Astrocyte of the hippocampus (primary cell): ENCODE results near the gene ADAM23.
"Not testable (repeated sequence)": the region's sequence is repeated elsewhere in the genome, so short reads cannot be mapped to it uniquely, and the experiment has no call there.

Experiments
- DNase-seq: peaks from one replicate; pipeline ENCODE4 v3.0.0; 2011; ENCODE audit warnings: low read depth, low spot score

The ADAM23 gene

DNA sequence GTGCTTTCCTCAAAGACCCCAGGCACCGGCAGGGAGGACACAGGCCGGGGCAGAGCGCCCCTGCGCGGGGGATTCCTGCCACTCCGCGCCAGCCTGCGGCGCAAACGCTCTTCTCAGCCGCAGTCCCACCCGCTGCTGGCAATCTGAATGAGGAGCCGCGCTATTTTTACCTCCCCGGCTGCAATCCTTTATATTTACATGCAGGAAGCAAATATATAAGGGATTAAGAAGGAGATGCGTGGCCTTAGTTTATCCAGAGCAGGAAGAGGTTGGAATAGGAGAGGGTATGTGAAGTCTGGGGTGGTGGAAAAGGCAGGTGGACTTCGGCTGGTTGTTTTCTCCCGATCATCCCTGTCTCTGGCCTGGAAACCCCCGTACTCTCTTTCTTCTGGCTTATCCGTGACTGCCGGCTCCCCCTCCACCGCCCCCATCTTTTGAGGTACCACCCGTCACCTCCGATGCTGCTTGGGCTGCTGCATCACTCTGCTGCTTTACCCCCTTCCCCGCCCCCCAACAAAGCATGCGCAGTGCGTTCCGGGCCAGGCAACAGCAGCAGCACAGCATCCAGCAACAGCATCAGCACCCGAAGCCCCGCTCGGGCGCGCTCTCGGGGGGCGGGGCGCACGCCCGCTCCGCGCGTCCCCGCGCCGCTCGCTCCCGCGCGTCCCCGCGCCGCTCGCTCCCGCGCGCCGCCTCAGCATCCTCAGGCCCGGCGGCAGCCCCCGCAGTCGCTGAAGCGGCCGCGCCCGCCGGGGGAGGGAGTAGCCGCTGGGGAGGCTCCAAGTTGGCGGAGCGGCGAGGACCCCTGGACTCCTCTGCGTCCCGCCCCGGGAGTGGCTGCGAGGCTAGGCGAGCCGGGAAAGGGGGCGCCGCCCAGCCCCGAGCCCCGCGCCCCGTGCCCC is at the start of gene ADAM23:
ADAM23 (plus strand) TSS at position 700 of the 902 bp plus-strand sequence. CDS start 335 bp downstream, outside the sequence.
- peak; percentile 90 for DNase-seq

DNA sequence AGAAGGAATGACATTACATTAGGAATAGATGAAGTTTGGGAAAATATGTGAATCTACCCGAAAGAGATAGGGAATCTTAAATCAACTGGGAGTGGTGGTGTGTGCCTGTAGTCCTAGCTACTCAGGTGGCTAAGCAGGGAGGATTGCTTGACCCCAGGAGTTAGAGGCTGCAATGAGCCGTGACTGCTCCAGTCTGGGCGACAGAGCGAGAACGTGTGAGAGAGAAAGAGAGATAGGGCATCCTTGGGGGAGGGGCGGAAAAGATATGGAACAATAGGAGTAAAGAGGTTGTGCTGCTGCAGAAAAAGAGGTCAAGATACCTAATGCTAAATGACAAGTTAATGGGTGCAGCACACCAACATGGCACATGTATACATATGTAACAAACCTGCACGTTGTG is 47.1 kb upstream of the ADAM23 start:
- DNase-seq = no peak

GRCh38 chr2:206402956-206403569 is 40.3 kb upstream of the ADAM23 start:
- DNase-seq = not testable (repeated sequence)

GRCh38 chr2:206408323-206409320 is 34.7 kb upstream of the ADAM23 start:
- no peak for DNase-seq

GRCh38 chr2:206410714-206411113 is 32.6 kb upstream of the ADAM23 start:
- no peak for DNase-seq

DNA sequence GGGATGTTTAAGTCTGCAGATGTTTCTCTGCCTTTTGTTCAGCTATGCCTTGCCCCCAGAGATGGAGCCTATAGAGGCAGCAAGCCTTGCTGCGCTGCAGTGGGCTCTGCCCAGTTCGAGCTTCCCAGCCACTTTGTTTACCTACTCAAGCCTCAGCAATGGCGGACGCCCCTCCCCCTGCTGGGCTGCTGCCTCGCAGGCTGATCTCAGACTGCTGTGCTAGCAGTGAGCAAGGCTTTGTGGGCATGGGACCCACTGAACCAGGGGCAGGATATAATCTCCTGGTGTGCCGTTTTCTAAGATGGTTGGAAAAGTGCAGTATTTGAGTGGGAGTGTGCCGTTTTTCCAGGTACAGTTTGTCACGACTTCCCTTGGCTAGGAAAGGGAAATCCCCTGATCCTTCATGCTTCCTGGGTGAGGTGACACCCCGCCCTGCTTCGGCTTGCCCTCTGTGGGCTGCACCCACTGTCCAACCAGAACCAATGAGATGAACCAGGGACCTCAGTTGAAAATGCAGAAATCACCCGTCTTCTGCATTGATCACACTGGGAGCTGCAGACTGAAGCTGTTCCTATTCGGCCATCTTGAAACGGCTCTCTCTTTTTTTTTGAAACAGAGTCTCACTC is 27.6 kb upstream of the ADAM23 start:
- DNase-seq = no peak

- DNase-seq = no peak
Observed at GRCh38 chr2:206418968-206419367, 24.4 kb upstream of the ADAM23 start.

- DNase-seq = no peak
Observed at GRCh38 chr2:206420721-206421120, 22.6 kb upstream of the ADAM23 start.

DNA sequence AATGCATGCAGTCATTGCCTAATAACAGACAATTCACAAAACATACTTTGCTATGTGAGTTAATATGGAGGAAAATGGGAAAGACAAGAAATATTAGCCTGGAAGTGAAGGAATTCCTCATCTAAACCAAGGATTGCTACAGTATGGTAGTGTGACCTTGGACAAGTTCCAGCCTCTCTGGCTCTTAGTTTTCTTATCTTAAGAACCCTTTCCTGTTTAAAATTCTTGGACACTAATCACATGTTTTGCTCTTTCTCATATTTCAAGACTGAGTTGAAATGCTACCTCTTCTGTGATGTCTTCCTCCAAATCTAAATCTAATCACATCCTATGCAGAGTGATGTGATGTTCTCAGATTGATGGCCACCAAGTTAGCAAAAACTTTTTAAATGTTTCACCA is 20.8 kb upstream of the ADAM23 start:
- peak; percentile 32 for DNase-seq

- DNase-seq = peak; percentile 8
Observed at GRCh38 chr2:206423147-206423546, 20.2 kb upstream of the ADAM23 start.

DNA sequence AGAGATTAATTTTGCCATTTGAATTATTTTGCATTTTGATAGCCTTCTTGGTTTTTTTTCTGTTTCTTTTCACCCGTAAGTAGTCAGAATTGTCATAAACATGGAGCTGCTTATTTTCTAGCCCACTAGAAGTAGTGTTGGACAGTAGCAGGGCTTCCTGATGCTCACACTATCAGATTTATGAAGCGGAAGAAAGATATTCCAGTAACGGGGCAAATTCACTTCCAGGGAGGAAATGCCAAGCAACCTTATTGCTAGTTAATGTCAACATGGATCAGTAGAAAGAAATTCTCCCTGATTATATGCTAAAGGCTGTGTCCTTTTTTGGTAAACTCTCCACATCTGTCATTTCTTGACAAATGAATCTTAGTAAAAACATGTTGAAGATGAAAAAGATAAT is 19.2 kb upstream of the ADAM23 start:
- DNase-seq = no peak

DNA sequence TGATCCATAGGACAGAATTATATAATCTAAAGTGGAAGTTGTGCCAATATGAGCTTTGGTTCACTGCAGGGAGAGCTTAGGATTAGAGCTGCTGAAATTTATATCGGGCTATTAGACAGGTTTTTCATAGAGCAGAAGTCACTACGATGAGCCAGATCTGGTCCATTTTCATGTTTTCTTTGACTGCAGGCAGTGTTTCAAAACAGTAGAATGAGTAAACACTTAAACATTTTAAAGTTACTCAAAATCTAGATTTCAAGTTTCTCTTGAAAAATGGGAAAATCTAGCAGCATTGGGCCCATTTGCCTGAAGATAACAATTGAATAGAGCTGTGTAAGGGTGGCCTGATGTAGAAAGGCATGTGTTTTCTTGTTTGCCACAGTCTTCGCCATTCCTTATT is 14.5 kb upstream of the ADAM23 start:
- DNase-seq = no peak

- no peak for DNase-seq
Observed at GRCh38 chr2:206430452-206430851, 12.9 kb upstream of the ADAM23 start.

DNA sequence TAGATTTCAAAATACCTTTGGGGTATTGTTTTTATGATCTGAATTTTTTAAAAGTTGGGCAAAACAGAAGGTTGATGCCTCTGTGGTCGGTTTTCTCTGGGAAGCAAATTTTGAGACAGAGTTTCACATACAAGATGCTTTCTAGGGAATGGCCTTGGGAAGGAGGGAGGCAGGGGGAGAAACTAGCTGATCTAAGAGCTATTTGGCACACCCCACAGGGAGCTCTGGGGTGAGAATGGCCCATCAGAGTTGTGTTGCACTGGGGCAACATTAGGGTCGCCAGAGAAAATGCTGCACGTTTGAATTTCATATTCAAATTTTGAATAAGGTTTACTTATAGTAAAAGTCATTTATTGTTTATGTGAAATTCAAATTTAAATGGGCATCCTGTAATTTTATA is 11.9 kb upstream of the ADAM23 start:
- DNase-seq = no peak

DNA sequence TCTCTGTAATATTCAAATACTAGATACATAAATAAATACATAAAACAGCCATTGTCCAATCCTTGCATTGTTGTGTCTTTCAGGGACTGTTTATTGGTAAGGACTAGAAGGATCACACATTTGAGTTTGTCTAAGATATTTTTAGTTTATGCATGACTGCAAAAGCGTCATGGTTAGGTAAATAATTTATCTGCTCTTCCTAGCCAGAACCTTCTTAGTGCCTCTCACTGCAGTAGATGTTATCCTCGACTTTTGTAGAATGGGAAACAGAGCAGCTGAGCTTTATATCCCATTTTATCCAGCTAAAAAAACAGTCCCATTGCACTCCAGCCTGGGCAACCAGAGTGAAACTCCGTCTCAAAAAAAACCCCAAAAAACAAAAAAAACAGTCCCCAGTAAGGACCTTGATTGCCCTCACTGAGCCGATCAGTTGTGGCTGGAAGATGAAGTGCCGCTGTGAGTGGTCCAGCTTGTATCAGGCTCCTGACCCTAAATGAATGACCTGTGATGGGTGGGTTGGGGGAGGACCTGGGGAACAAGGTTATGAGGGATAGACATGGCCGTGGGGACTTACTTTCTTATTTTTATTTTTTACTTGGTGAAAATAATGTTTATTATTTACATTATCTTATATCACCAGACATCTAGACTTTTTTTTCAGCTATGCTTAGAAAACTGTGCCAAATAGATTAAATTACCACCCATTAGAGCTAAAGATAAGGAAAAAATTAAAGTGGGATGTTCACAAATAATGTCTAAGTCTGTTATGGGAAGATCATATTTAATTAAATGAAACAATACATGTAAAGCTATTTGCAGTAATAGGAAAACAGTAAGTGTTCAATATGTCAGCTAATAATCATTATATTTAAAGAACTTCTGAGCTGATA is 10.9 kb upstream of the ADAM23 start:
- no peak for DNase-seq

DNA sequence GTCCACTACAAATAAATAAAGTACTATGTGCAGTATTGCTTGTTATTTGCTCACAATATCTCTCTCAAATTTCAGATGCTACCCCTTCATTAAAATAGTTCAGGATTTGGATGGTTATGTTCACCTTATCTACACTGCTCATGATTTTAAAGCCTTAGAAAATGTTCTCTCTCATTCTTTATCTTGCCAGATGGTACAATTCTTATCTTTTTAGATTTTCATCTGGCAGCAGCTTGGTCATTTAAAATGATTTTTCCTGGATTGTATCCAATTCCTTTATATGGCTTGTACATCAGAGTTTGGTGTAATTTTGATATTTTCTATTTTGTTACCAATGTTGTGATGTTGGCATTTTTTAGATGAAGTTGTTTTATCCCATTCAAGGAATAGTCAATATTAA is 10.1 kb upstream of the ADAM23 start:
- no peak for DNase-seq

DNA sequence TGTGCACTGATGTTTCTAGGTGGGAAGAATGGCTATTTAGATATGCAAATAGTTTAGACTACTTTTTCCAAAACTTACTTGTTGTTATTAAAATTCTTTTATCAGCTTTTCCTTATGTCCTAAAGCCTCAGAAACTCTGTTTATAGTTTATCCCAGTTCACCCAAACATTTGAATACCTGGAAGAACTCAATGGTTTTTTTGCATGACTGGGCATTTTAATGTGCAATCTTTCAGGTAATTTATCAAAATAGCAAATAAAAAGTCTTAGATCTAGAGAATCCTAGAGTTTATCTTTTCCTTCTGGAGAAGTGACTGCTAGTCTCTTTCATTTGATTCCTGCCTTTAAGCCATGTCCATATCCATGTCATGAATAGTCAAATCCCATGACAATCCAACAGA is 9.6 kb upstream of the ADAM23 start:
- no peak for DNase-seq

- no peak for DNase-seq
Observed at GRCh38 chr2:206435742-206436141, 7.6 kb upstream of the ADAM23 start.

GRCh38 chr2:206438196-206438724 is 5.1 kb upstream of the ADAM23 start:
- no peak for DNase-seq

- DNase-seq = no peak
Observed at GRCh38 chr2:206442474-206442832, 879 bp upstream of the ADAM23 start.
